ENCODE measurements around the gene SIRT4. TPM values are rescaled to one million over a fixed set of nuclear protein-coding genes. Genes with fewer than 3 reads are reported as not detected.

The SIRT4 gene
- total RNA-seq, 8 experiments from 2014 or later = 1.7 to 6.6 (median 2.8) TPM

DNA sequence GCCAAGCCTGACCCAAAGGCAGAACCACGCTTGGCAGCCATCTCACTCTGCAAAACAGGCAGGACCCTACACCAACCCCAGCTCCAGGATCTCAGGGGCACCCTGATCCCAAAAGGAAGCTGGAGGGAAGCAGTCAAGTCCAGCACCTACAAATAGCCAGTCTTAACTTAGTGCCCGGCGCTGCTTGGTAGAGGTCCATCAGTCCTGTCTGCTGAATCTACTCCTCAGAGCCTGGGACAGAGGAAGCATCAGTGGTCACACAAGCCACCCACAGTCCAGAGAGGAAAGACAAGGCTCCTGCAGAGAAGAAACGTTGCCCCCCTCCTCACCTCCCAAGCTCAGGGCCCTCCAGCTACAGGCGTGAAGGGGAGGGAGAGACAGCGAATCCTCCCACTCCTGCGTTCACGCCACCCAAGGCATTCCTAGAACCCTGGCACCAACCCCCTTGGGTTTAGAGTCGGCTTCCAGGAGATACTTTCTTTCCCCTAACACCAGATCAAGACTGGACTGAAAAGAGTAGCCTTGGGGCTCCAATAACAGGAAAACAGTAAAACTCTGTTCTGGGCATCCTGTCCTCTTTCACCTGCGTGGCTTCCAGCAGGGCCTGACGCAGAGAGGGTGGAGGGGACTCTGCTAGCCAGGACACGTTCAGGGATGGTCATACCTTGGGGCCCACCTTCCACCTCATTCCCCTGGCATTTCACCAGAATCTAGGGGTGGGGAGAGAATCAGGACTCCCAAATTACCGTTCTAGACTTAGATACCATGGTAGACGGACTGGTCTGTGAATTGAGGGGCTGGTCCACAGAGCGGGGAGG is 37.8 kb upstream of the SIRT4 start:
- H3K27ac ChIP-seq = no peak overlapping the region
- peak in 1 of 8 experiments; percentile 9 for ATAC-seq (replicated peaks in 6 of 8)
- H3K4me1 ChIP-seq (replicated peaks in 1 of 2) = peaks cover 28 to 34% of the 10 kb centered on the region in 2 donors
- peak overlapping the region; percentile 46 to 87 (median 62) for H3K4me3 ChIP-seq
- in situ Hi-C loops (cut with MboI; ENCODE audit: low pct_unique_long_range_greater_than_20kb in 2 of 9, low sequenced_read_pairs in 9 of 9, unreplicated experiment in 9 of 9) = no loop called here
- WGBS, 10 experiments = 0 to 91% (median 29%) methylated on average over 1 to 6 of the region's 15 CpGs; no CpG with 5 or more reads in 4 of the 10 experiments

- ATAC-seq (replicated peaks in 6 of 8) = no peak
- Histone ChIP-seq H3K27ac (peak overlapping the region in 1 of 2 donors; percentile 25), H3K4me1 (replicated peaks in 1 of 2) (peaks cover 28 to 34% of the 10 kb centered on the region in 2 donors), H3K4me3 (peak overlapping the region; percentile 46 to 87 (median 62))
- WGBS, 10 experiments = 0% methylated on average over 1 of the region's 29 CpGs; no CpG with 5 or more reads in 9 of the 10 experiments
- in situ Hi-C loops (cut with MboI; ENCODE audit: low pct_unique_long_range_greater_than_20kb in 2 of 9, low sequenced_read_pairs in 9 of 9, unreplicated experiment in 9 of 9) = loop anchor here in 1 of 9 experiments (5.0 kb wide), 1 partner anchor 38 kb away; no protein-coding TSS in a partner anchor
Observed at GRCh38 chr12:120264904-120265472, 37.1 kb upstream of the SIRT4 start.

DNA sequence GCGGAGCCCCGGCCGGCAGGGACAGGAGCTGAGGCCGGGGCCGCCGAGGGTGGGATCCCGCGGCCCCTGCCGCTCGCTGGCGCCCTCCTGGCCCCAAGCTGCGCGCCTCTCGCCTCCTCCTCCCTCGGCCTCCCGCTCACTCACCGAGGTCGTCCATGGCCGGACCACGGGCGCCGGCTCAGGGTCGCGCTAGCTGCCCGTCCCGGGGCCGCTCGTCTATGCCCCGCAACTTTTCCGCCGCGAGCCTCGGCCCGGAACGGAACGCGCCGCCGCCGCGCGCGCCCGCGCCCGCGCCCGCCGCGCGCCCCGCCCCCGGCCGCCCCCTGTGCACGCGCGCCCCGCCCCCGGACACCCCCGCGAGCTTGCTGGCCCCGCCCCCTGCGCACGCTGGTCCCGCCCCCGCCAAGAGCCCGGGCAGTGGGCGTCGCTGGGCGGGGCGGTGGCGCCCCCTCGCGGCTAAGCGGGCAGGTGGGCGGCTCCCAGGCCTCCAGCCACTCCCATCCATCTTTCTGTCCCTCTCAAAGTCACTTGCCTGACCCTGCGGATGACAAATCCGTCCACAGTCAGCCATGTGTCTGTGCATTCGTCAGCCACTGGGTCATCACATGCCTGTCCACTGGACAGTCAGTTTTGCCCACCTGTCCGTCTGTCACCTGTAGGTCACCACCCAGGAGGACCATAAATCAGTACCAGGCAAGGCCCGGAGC is 36.5 kb upstream of the SIRT4 start, which contains the start of gene PXN:
Gene PXN (minus strand): TSS at position 258 of the 707 bp plus-strand sequence. CDS start 101 bp downstream, at position 157.
- H3K4me1 ChIP-seq (replicated peaks in 1 of 2) = peaks cover 28 to 34% of the 10 kb centered on the region in 2 donors
- in situ Hi-C loops (cut with MboI; ENCODE audit: low pct_unique_long_range_greater_than_20kb in 2 of 9, low sequenced_read_pairs in 9 of 9, unreplicated experiment in 9 of 9) = loop anchor here in 1 of 9 experiments (5.0 kb wide), 1 partner anchor 38 kb away; no protein-coding TSS in a partner anchor
- ATAC-seq (replicated peaks in 6 of 8) = peak; percentile 66 to 95 (median 94)
- peak within 1 kb of the TSS in 1 of 2 donors; percentile 31 for H3K27ac ChIP-seq
- 0 to 14% (median 0%) methylated on average over 1 to 4 of the region's 81 CpGs; no CpG with 5 or more reads in 7 of the 10 experiments for WGBS, 10 experiments
- peak within 1 kb of the TSS; percentile 46 to 87 (median 62) for H3K4me3 ChIP-seq

- in situ Hi-C loops (cut with MboI; ENCODE audit: low pct_unique_long_range_greater_than_20kb in 2 of 9, low sequenced_read_pairs in 9 of 9, unreplicated experiment in 9 of 9) = loop anchor here in 1 of 9 experiments (5.0 kb wide), 1 partner anchor 39 kb away; no protein-coding TSS in a partner anchor
- WGBS, 10 experiments = 7 to 90% (median 45%) methylated on average over 1 to 7 of the region's 8 CpGs; no CpG with 5 or more reads in 1 of the 10 experiments
- no peak for ATAC-seq (replicated peaks in 6 of 8)
Observed at GRCh38 chr12:120266180-120266870, 35.8 kb upstream of the SIRT4 start.

GRCh38 chr12:120267736-120268135 is 34.4 kb upstream of the SIRT4 start:
- in situ Hi-C loops (cut with MboI; ENCODE audit: low pct_unique_long_range_greater_than_20kb in 2 of 9, low sequenced_read_pairs in 9 of 9, unreplicated experiment in 9 of 9) = loop anchor here in 1 of 9 experiments (5.0 kb wide), 1 partner anchor 40 kb away; no protein-coding TSS in a partner anchor
- Histone ChIP-seq H3K4me1 (replicated peaks in 1 of 2) (peaks cover 27 to 28% of the 10 kb centered on the region in 2 donors), H3K27ac (no peak overlapping the region), H3K4me3 (no peak overlapping the region)
- 43 to 83% (median 65%) methylated on average over 1 to 4 of the region's 4 CpGs; no CpG with 5 or more reads in 2 of the 10 experiments for WGBS, 10 experiments
- no peak for ATAC-seq (replicated peaks in 6 of 8)

More at GRCh38 chr12:120266180-120266870, 35.8 kb upstream of the SIRT4 start:
- H3K27ac ChIP-seq = peak overlapping the region in 1 of 2 donors; percentile 31
- peak overlapping the region in 4 of 5 donors; percentile 46 to 87 (median 68) for H3K4me3 ChIP-seq
- H3K4me1 ChIP-seq (replicated peaks in 1 of 2) = peaks cover 28 to 34% of the 10 kb centered on the region in 2 donors

DNA sequence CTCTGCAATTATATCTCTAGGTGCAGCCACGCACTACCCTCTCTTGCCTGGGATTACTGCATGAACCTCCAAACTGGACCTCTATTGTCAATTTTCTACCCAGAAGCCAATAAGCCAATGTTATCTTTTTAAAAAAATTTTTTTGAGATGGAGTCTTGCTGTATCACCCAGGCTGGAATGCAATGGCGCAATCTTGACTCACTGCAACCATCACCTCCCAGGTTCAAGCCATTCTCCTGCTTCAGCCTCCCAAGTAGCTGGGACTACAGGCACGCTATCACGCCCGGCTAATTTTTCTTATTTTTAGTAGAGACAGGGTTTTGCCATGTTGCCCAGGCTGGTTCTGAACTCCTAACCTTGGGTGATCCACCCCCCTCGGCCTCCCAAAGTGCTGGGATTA is 25.4 kb upstream of the SIRT4 start:
- Histone ChIP-seq H3K4me3 (no peak overlapping the region), H3K27ac (no peak overlapping the region), H3K4me1 (replicated peaks in 1 of 2) (no peaks in the 10 kb centered on the region)
- 79 to 100% (median 90%) methylated on average over 1 to 4 of the region's 6 CpGs; no CpG with 5 or more reads in 3 of the 10 experiments for WGBS, 10 experiments
- no peak for ATAC-seq (replicated peaks in 6 of 8)
- in situ Hi-C loops (cut with MboI; ENCODE audit: low pct_unique_long_range_greater_than_20kb in 2 of 9, low sequenced_read_pairs in 9 of 9, unreplicated experiment in 9 of 9) = loop anchor here in 1 of 9 experiments (10.0 kb wide), 1 partner anchor 52 kb away; no protein-coding TSS in a partner anchor

- Histone ChIP-seq H3K27ac (no peak overlapping the region), H3K4me3 (no peak overlapping the region), H3K4me1 (replicated peaks in 1 of 2) (no peaks in the 10 kb centered on the region)
- no peak for ATAC-seq (replicated peaks in 6 of 8)
- WGBS, 10 experiments = 95% methylated on average over 4 of the region's 57 CpGs; no CpG with 5 or more reads in 9 of the 10 experiments
- in situ Hi-C loops (cut with MboI; ENCODE audit: low pct_unique_long_range_greater_than_20kb in 2 of 9, low sequenced_read_pairs in 9 of 9, unreplicated experiment in 9 of 9) = loop anchor here in 1 of 9 experiments (10.0 kb wide), 1 partner anchor 54 kb away; no protein-coding TSS in a partner anchor
Observed at GRCh38 chr12:120278137-120279069, 23.7 kb upstream of the SIRT4 start.

GRCh38 chr12:120283318-120283717 is 18.8 kb upstream of the SIRT4 start:
- Histone ChIP-seq H3K27ac (no peak overlapping the region), H3K4me3 (no peak overlapping the region), H3K4me1 (replicated peaks in 1 of 2) (no peaks in the 10 kb centered on the region)
- in situ Hi-C loops (cut with MboI; ENCODE audit: low pct_unique_long_range_greater_than_20kb in 2 of 9, low sequenced_read_pairs in 9 of 9, unreplicated experiment in 9 of 9) = no loop called here
- 37 to 100% (median 82%) methylated on average over 2 to 5 of the region's 7 CpGs; no CpG with 5 or more reads in 1 of the 10 experiments for WGBS, 10 experiments
- peak in 1 of 8 experiments; percentile 11 for ATAC-seq (replicated peaks in 6 of 8)

GRCh38 chr12:120284381-120284780 is 17.7 kb upstream of the SIRT4 start:
- peak in 2 of 8 experiments; percentile 11 to 54 for ATAC-seq (replicated peaks in 6 of 8)
- WGBS, 10 experiments = 60 to 100% (median 95%) methylated on average over 1 to 3 of the region's 3 CpGs; no CpG with 5 or more reads in 4 of the 10 experiments
- in situ Hi-C loops (cut with MboI; ENCODE audit: low pct_unique_long_range_greater_than_20kb in 2 of 9, low sequenced_read_pairs in 9 of 9, unreplicated experiment in 9 of 9) = no loop called here
- H3K4me1 ChIP-seq (replicated peaks in 1 of 2) = no peaks in the 10 kb centered on the region
- H3K27ac ChIP-seq = no peak overlapping the region
- H3K4me3 ChIP-seq = no peak overlapping the region

- Histone ChIP-seq H3K4me3 (no peak overlapping the region), H3K4me1 (replicated peaks in 1 of 2) (peaks cover 2 to 8% of the 10 kb centered on the region in 2 donors), H3K27ac (no peak overlapping the region)
- ATAC-seq (replicated peaks in 6 of 8) = no peak
- in situ Hi-C loops (cut with MboI; ENCODE audit: low pct_unique_long_range_greater_than_20kb in 2 of 9, low sequenced_read_pairs in 9 of 9, unreplicated experiment in 9 of 9) = no loop called here
- 39 to 100% (median 63%) methylated on average over 1 to 6 of the region's 7 CpGs; no CpG with 5 or more reads in 2 of the 10 experiments for WGBS, 10 experiments
Observed at GRCh38 chr12:120286768-120287490, 15.2 kb upstream of the SIRT4 start.
